SHP77 treated with DMSO at 0.1 percent for 48 hours (cell line): ENCODE results near the gene LTA4H.
"Not testable (repeated sequence)": the region's sequence is repeated elsewhere in the genome, so short reads cannot be mapped to it uniquely, and the experiment has no call there.

Experiments used
- DNase-seq: peaks from one replicate; lab custom pipeline; 2025; lab: John Stamatoyannopoulos, UW

Gene LTA4H

DNA sequence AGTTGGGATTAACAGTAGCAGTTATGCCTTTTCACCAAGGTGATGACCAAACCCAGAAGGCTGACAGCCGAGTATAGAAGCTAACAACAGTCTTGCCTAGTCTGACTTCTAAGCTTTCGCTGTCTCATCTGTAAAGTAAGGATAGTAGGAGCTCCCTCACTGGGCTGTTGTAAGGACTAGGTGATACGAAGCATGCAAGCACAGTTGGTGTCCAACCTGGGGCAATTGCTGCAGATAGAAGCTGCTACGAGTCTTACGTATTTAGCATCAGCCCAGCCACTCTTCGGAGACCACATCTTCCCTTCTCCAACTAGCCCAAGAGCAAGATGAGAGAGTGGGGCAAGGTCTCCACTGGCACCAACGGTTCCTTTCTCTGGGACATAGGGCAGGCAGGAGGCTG is 45.3 kb downstream of the LTA4H start:
- no peak for DNase-seq

DNA sequence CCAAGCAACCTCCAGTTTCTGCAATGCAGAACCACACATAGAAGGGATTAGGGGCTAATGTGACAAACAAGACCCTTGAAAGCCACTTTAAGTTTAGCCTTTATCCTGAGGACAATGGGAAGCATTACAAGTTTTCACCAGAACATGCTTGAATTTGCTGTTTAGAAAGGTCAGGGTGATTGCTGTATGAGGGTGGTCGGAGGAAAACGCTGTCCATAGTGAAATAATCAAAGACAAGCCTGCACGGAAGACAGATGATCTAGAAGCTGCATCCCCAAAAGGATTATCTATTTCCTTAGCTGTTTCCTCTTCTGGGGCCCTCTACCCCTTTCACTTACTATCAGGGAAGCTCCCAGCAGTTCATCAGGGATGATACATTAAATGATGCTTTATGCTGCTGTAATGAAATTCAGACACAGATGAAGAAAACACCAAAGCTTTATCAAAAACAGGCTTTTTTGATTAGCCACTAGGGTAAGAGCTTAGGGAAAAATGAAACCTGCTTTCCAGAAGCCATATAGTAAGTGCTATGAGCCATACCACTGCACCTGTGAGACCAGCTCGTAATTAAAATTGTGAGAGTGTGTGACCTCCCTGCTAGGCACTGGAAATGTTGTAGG is 45.8 kb downstream of the LTA4H start:
- no peak for DNase-seq

DNA sequence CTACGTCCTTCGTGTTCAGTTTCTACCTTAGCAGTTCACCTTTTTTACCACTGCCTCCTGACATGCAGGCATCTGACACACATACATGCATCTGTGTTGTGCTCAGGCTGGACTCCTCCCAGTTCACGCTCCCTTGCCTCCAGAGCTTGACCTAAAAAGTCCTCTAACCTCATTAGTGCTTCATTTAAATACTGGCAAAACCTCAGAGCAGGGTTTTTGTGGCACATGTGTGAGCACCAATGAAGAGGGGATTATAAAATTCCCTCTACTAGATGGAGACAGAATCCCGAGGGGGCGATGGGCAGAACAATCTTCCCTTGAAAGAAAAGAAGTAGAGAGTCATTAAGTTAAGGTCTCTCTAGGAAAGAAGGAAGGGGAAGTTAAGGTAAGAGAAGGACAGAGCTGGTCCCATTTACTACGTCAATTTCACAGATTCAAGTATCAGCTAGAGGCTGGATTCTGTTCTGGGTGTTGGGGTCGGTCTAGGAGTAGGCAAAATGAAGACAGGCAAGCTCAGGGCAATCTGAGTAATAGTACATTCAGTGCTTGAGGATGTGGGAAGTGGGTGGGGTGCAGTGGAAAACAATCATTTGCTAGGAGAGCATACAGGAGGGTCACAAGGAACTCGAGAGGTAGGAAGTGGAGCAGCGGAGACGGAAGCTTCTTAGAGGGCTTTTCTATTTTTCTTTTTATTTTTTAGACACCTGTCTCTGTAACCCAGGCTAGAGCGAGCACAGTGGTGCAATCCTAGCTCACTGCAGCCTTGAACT is 46.7 kb downstream of the LTA4H start:
- no peak for DNase-seq

DNA sequence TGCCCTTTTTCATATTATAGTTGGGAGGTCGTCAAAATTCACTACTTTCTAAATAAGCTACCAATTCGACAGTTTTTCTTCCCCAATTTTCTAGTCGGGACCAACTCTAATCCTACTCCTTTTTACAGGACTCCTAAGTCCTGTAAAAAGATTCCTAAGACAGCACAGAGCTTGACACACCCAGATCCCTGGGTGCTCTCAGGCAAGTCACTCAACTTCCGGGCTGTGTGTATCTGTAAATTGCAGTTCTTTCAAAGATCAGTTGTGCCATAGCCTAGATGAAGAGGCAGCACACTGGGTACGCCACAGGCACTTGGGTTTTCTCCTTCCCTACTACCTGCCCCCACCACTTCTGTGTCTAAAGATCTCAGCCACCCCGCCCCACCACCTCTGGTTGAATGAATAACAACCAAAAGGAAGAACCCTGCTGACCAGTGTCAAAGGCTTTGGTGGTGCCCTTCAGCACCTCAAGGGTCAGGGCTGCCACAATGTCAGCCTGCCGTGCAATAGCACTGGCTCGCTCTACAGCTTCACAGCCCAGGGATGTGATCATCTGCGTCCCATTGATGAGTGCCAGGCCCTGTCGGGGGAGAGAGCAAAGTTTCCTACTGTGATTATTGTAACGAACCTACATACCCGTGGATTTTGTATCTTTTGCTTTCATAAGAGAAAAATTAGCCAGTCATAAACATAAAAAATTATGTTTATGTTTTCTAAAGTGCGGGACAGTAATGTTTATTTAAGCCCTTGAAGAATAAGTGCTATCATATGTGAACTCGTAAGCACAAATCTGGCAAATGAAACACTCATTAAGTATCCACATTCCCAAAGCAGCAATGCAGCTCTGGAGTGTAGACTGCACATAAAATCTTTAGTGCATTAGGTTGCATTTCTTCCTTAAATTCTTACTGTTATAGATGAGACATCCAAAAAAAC is 48.5 kb downstream of the LTA4H start:
- no peak for DNase-seq

DNA sequence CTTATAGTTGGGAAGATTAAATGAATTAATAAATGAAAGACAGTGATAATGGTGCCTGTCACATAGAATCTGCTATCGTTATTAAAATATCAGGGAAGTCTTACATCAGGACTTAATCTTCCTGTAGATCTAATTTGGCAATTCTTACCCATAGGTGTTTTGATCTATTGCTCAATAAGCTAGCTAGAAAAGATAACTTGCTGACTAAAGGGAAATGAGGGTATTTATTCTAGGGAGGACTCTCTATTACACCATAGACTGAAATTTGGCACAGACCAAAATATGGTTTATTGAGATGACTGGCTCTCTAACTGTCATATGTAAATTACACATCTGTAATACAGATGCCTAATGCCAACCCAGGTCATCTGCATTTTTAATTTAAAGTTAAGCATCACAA is 50.7 kb downstream of the LTA4H start:
- no peak for DNase-seq

DNA sequence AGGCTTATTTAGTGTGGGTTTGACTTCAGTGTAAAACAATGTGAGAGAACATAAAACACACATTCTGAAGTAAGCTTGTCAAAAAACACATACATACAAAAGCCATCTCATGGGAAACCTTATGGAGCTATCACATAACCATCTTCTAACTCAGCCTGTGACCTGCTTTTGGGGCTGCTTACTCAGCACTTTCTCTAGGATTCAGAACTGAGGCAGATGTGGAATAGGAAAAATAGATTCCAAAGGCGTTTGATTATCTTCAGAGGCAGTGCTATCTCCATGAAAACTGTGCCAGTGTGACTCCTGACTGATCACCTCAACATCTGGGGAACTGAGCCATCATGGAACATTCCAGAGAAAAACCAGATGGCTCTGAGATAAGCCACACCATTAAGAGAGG is 52.8 kb downstream of the LTA4H start:
- DNase-seq, result no peak

DNA sequence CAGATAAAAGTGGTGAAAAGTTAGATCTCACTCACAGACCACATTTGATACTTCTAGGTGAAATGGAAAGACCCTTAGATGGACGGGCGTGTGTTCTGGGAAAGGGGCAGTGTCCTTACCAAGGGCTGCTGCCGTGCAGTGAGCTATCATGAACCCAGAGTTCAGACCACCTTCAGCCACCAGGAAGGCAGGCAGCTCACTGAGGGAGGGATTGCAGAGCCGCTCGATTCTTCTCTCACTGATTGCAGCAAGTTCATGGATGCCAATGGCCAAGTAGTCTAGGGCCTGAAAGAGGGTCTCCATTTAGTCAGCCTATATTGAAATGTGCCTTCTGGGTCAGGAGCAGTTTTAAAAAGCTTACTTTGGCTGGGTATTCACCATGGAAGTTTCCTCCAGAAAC is 55.0 kb downstream of the LTA4H start:
- DNase-seq, result no peak

DNA sequence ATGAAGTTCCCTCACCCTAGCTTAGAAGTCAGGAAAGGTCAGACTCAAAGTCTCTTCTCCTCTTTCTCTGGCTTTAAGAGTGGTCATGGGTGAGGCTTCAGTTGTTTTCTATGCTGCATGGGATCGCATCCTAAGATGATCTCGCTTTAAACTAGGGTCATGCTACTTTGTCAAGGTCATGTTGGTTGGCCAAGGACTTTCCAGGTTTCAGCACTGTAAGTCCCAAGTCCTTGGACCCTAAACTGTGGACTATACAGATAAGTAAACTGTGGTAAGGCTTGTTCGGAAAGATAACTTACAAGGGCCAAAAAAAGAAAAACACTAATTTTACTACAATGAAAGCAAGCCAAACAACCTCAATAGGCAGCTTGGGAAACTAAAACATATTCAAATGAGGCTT is 56.6 kb downstream of the LTA4H start:
- DNase-seq, result no peak

DNA sequence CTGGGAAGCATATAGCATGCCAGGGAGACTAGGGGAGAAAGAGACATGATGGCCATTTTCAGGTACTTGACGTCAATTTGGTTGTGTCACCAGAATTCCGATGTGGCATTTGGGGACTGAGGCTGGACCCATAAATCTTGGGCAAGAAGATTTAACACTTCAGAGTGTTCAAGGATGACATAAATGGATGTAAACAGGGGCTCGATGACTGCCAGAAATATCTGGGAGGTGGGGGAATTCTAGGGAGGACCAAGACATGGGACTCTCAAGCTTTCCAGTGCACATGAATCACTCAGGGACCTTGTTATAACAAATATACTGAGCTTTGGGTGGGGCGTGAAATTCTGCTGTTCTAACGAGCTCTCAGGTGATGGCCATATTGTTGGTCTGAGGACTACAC is 57.0 kb downstream of the LTA4H start:
- DNase-seq, result no peak

DNA sequence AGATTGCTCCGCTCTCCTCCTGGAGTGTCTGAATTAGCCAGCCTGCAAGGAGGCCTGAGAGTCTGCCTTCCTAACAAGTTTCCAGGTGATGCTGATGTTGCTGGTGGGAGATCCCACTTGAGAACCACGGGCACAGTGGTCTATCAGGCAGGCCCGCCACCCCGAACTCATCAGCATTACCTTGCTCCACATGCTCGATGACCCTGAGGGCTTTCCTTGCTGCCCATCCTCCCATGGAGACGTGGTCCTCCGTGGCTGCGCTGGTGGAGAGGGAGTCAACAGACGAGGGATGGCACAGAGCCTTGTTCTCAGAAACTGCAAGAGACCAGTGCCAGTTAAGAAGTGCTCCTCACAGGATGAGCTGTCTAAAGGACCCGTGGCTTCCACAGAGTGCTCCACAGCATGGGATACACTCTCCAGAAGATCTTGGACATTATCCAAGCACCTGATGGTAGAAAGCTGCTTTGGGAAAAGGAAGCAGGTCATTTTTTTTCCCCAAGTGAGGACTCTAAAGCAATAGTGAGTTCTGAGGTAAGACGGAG is 57.6 kb downstream of the LTA4H start:
- no peak for DNase-seq

DNA sequence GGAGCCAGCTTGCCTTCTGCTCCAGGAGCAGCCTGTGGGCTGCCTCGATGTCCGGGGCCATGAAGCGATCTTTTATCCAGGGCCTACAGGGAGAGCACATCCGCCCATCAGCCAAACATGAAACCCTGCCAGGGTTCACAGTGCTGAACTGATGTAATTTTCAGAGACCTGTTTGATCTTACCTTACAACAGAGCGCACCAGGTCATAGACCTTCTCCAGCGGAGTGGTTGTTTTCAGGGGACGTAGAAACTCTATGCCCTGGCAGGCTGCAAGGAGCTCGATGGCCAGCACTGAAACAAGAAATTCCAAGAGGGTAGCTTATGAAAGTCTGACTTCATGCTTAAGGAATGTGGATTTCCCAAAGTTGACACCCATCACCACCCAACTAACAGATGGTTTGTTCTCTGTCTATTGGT is 59.0 kb downstream of the LTA4H start:
- no peak for DNase-seq

DNA sequence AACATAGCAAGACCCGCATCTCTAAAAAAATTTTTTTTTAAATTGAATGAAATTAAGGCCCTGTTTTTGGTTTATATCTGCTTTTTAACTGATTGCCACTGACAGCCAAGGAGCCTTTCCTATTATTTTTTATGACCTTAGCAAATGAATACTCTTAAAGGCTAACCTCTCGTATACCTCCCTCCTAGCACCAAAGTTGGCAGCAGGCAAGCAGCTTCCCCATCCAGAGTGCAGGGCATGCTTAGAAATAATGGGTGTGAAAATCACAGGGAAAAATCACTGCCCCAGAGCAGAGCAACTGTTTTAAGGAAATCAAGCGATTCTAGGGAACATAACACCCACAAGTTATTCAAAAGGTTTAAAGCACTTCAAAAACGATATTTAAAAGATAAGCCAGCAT is 59.9 kb downstream of the LTA4H start:
- no peak for DNase-seq

DNA sequence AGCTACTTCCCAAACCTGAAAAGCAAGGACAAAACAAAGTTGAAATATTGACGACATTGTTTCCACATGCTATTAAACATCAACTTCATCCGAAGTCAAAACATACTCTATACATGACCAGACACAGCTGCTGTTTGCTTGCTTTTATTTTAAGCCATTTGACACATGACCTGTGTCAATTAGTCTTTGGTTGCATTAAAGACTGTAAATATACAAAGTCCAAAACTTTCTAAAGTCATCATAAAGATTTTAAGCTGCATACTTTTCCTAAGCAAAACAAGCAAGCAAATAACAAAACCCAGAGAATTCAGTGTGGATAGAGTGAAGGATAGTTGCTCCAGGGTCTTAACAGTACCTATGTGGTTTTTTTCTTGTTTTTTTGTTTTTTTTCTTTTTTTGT is 61.0 kb downstream of the LTA4H start:
- no peak for DNase-seq

DNA sequence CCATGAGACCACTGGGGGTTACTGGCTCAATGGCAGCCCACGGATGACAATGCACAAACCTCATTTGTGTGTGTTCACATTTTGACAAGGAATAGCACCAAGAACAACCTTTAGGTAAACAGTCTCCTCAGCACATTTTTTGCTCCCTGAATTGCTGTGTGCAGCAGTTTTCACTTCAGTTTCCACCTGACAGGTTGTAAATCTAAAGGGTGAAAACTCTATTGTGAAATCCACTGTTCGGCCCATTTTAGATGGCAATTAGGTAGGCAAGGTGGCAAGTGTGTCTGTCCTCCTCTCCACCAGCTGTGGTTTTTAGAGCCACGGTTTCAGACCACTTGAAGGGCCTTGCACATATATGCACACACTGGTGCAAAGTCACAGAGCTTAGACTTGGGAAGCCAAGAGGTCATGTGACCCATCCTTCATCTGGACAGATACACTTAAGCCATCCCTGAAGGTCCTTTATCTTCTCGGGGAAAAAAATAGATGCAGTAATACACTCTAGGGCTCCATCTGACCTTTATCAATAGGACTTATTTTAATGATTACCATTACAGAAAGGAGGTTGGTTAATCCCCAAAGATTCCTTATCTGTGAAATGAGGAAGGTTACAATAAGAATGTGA is 62.4 kb downstream of the LTA4H start:
- DNase-seq, result no peak

DNA sequence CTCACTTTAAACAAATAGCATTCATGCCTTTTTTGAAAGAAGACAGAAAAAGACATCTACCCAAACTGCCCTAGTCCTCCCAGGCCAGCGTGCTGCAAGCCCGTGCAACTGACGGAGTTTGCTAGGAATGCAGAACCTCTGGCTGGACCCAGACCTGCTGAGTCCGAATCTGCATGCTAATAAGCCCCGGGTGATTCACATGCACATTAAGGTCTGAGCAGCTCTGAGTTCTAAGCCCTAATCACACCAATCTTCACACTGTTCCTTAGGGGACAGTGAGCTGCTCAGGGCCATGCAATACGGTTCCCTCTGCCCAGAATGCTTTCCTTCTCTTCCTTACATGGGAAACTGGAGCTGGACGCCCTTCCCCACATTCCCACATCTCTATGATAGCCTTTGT is 64.5 kb downstream of the LTA4H start:
- no peak for DNase-seq

DNA sequence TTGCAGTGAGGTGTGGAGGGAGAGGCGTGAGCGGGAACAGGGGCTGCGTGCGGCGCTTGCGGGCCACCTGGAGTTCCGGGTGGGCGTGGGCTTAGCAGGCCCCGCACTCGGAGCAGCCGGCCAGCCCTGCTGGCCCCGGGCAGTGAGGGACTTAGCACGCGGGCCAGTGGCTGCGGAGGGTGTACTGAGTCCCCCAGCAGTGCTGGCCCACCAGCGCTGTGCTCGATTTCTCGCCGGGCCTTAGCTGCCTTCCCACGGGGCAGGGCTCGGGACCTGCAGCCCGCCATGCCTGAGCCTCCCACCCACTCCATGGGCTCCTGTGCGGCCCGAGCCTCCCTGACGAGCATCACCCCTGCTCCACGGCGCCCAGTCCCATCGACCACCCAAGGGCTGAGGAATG is 66.3 kb downstream of the LTA4H start:
- DNase-seq, result not testable (repeated sequence)

DNA sequence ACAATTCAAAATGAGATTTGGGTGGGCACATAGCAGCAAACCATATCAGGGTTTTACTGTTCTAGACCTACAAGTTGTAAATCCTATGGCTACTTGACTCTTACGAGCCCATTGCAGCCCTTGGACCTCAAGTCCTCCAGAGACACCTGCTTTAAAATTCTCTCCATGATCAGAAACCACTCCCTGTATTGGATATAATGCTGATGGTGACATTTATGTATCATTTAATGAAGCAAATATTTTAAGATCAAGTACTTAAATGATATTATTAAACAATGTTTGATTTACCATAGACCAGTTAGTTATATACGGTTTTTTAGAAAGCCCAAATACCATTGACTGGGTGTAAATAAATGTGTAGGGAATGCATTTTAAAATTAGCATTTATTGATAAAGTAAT is 68.1 kb downstream of the LTA4H start:
- no peak for DNase-seq

DNA sequence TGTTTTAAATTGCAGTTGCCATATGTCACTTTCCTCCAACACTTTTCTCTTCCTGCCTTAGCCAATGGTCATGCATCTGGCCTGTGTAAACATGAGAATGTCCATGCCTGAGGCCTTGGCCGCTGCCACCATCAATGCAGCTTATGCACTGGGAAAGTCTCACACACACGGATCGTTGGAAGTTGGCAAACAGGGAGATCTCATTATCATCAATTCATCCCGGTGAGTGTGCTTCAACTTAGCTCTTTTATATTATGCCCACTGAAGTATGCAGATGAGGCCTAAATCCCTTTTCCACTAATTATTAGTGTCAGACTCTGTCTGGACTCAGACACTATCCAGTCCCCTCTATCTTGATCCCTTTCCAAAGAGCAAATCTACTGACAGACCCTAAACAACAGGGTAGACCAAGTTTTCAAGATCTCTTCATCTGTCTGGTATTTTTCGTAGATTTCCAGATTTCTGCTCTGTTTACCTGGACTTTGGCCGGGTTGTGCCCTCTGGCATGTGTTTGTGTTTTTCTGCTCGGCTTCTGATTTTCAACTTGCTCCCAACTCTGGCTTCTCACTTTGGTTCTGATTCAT is 69.0 kb downstream of the LTA4H start:
- no peak for DNase-seq

DNA sequence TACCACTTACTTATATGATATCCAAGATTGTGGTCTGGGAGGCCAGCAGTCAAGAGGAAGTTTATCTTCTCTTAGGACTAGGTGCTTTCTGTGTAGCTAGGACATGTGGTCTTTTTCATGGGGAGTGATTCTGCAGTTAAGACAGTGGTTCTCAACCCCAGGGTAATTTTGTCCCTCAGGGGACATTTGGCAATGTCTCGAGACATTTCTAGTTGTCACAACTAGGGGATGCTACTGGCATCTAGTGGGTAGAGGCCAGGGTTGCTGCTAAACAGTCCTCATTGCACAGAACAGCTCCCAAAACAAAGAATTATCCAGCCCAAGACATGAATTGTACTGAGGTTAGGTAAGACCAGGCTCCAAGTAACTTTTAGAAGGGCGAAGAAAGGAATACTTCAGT is 72.3 kb downstream of the LTA4H start:
- no peak for DNase-seq

DNA sequence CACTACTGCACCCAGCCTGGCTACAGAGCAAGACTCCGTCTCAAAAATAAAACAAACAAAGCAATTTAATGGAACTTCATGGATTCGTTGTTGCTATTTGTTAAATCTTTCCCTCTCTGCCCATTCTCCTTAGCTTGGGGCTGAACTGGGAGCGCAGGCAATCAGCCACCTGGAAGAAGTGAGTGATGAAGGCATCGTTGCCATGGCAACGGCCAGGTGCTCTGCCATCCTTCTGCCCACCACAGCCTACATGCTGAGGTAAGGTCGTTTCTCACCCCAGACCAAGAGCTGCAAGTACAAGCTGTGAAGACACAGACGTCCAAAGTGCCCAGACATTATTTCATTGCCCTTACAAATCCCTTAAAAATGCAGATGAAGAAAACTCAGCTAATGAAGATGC is 73.2 kb downstream of the LTA4H start:
- no peak for DNase-seq

DNA sequence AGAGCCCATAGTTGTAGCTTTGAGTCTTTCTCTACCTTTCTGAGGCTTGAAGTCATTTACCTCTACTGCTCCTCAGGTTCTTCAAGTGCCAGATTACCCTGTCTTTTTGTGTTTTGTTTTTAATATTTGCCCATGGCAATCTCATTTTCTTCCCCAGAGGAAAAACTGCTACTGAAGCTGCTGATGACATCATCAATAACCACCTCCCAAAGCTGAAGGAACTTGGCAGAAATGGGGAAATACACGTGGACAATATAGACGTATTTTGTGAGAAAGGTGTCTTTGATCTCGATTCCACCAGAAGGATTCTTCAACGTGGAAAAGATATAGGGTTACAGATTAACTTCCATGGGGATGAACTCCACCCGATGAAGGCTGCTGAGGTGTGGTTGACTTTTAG is 75.1 kb downstream of the LTA4H start:
- DNase-seq, result no peak

DNA sequence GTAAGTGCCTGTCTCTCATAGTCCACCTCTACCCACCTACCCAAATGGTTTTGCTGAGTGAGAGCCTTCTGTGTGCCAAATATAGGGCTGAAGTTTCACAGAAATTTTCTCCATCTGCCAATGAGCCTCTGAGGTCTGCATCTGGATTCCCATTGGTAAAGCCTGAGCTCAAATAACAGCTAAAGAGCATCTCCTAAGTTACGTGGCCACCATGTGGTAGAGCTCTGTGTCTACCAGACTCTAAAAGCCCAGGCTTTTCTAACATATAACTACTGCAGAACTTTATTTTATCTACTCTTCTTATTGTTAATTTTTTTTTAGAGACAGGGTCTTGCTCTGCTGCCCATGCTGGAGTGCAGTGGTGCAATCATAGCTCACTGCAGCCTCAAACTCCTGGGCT is 76.3 kb downstream of the LTA4H start:
- no peak for DNase-seq
